Measurements from ENCODE around the gene DCBLD1.

- TF ChIP-seq POLR2A (IDR thresholded peaks at IDR 0.05; ENCODE audit: low read depth, low read length) (no peak), CTCF (conservative IDR thresholded peaks at IDR 0.05; ENCODE audit: low read depth, low read length) (no peak), FOS (IDR thresholded peaks at IDR 0.05; ENCODE audit: low read depth, low read length) (no peak), MAFK (IDR thresholded peaks at IDR 0.05; ENCODE audit: low read depth, low read length) (no peak)
Measured at GRCh38 chr6:117509021-117509420, 26.5 kb downstream of the DCBLD1 start.
